ENCODE measurements around the gene GGNBP2. TPM values are rescaled to one million over a fixed set of nuclear protein-coding genes. Genes with fewer than 3 reads are reported as not detected.

GGNBP2 gene
- total and polyA plus RNA-seq, 7 donors, result 43.5 to 62.2 (median 57.4) TPM

- WGBS, 2 donors, result 83 to 84% methylated on average over 4 of the region's 4 CpGs
- intact Hi-C loops (cut with DNase I), result no loop called here
- no peak overlapping the region for H3K27ac ChIP-seq
- TF ChIP-seq EP300 (IDR thresholded peaks at IDR 0.05) (no peak), POLR2A (IDR thresholded peaks at IDR 0.05) (no peak), POLR2AphosphoS5 (IDR thresholded peaks at IDR 0.05) (no peak)
- TF ChIP-seq, protein P1, sequence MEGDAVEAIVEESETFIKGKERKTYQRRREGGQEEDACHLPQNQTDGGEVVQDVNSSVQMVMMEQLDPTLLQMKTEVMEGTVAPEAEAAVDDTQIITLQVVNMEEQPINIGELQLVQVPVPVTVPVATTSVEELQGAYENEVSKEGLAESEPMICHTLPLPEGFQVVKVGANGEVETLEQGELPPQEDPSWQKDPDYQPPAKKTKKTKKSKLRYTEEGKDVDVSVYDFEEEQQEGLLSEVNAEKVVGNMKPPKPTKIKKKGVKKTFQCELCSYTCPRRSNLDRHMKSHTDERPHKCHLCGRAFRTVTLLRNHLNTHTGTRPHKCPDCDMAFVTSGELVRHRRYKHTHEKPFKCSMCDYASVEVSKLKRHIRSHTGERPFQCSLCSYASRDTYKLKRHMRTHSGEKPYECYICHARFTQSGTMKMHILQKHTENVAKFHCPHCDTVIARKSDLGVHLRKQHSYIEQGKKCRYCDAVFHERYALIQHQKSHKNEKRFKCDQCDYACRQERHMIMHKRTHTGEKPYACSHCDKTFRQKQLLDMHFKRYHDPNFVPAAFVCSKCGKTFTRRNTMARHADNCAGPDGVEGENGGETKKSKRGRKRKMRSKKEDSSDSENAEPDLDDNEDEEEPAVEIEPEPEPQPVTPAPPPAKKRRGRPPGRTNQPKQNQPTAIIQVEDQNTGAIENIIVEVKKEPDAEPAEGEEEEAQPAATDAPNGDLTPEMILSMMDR (IDR thresholded peaks at IDR 0.05), result no peak
- H3K36me3 ChIP-seq, result peaks cover 0 to 64% (median 23%) of the 10 kb centered on the region in 4 donors
- H3K9me3 ChIP-seq, result no peaks in the 10 kb centered on the region
- H3K4me1 ChIP-seq, result no peaks in the 10 kb centered on the region
- H3K4me3 ChIP-seq, result no peak overlapping the region
- H3K27me3 ChIP-seq, result no peaks in the 10 kb centered on the region
- DNase-seq, result no peak
Measured at GRCh38 chr17:36524428-36524876, 20.3 kb upstream of the GGNBP2 start.

DNA sequence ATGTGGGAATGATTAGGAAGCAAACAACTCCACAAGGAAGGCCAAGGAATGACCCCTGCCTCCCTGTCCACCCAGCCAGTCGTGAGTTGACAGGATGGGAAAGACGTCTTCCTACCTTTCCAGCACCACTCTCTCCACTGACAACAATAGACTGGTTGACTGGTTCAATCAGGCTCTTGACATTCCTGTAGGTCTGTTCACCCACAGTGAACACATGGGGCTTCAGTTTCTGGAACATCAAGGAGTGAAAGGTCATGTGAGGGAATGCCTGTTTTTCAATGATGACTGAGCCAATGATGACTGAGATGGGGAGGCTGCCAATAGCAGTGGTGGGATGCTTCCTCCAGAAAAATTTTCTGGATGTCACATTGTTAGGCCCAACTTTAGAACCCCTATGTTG, 19.6 kb upstream of the GGNBP2 start:
- H3K9me3 ChIP-seq, result no peaks in the 10 kb centered on the region
- DNase-seq, result no peak
- H3K4me3 ChIP-seq, result no peak overlapping the region
- H3K36me3 ChIP-seq, result peaks cover 0 to 63% (median 23%) of the 10 kb centered on the region in 4 donors
- no peak overlapping the region for H3K27ac ChIP-seq
- TF ChIP-seq POLR2A (IDR thresholded peaks at IDR 0.05) (no peak), POLR2AphosphoS5 (IDR thresholded peaks at IDR 0.05) (no peak), EP300 (IDR thresholded peaks at IDR 0.05) (no peak)
- TF ChIP-seq, protein P1 (IDR thresholded peaks at IDR 0.05), result no peak
- intact Hi-C loops (cut with DNase I), result no loop called here
- no peaks in the 10 kb centered on the region for H3K27me3 ChIP-seq
- H3K4me1 ChIP-seq, result no peaks in the 10 kb centered on the region
- 95 to 96% methylated on average over 2 of the region's 2 CpGs for WGBS, 2 donors

DNA sequence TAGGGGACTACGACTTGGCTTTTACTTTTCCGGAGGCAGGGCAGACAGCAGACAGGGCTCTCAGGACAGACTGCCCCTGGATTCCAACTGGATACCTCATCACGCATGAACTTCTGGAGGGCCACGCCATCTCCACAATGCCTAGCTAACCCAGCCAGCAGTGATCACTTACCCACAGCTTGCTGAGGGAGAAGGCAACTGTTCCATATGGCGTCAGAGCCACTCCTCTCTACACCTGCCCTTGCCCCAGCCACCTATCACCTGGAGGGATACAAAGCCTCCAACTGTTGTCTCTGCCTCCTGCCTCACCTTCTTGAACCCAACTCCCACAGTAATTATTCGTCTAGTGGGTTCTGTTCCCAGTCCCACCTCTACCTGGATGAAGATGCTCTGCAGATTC, 18.8 kb upstream of the GGNBP2 start:
- H3K27me3 ChIP-seq, result no peaks in the 10 kb centered on the region
- WGBS, 2 donors, result 95 to 96% methylated on average over 6 of the region's 6 CpGs
- no peaks in the 10 kb centered on the region for H3K4me1 ChIP-seq
- no peak overlapping the region for H3K27ac ChIP-seq
- H3K36me3 ChIP-seq, result peaks cover 0 to 56% (median 23%) of the 10 kb centered on the region in 4 donors
- TF ChIP-seq POLR2AphosphoS5 (IDR thresholded peaks at IDR 0.05), result no peak
- TF ChIP-seq EP300 (IDR thresholded peaks at IDR 0.05), result no peak
- TF ChIP-seq, protein P1 (IDR thresholded peaks at IDR 0.05), result no peak
- no peak for DNase-seq
- intact Hi-C loops (cut with DNase I), result no loop called here
- H3K9me3 ChIP-seq, result no peaks in the 10 kb centered on the region
- H3K4me3 ChIP-seq, result no peak overlapping the region

GRCh38 chr17:36527621-36528250, 17.0 kb upstream of the GGNBP2 start:
- Histone ChIP-seq H3K4me1 (no peaks in the 10 kb centered on the region), H3K36me3 (peaks cover 0 to 68% (median 24%) of the 10 kb centered on the region in 4 donors), H3K27ac (no peak overlapping the region), H3K9me3 (no peaks in the 10 kb centered on the region), H3K4me3 (no peak overlapping the region), H3K27me3 (no peaks in the 10 kb centered on the region)
- WGBS, 2 donors, result 96% methylated on average over 7 of the region's 7 CpGs
- intact Hi-C loops (cut with DNase I), result no loop called here
- no peak for DNase-seq
- TF ChIP-seq EP300 (IDR thresholded peaks at IDR 0.05) (no peak), POLR2A (IDR thresholded peaks at IDR 0.05) (no peak), POLR2AphosphoS5 (IDR thresholded peaks at IDR 0.05) (no peak)
- TF ChIP-seq, protein P1 (IDR thresholded peaks at IDR 0.05), result no peak

DNA sequence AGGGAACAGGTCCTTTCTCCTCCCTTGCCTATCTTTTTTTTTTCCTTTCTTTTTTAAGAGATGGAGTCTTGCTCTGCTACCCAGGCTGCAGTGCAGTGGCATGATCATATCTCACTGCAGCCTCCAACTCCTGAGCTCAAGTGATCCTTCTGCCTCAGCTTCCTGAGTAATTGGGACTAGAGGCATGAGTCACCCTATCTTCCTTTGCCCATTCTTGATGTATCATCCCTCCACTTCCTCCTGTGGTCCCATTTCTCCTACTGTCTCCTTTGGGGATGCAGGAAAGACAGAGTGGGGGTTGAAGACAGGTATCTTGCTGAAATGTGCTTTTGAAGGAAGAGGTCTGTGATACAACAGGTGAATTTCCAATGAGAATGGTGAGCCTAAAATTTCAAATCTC, 15.6 kb upstream of the GGNBP2 start:
- intact Hi-C loops (cut with DNase I), result no loop called here
- H3K27ac ChIP-seq, result no peak overlapping the region
- no peak overlapping the region for H3K4me3 ChIP-seq
- peaks cover 0 to 62% (median 25%) of the 10 kb centered on the region in 4 donors for H3K36me3 ChIP-seq
- no peak for TF ChIP-seq POLR2A (IDR thresholded peaks at IDR 0.05)
- no peak for TF ChIP-seq EP300 (IDR thresholded peaks at IDR 0.05)
- TF ChIP-seq POLR2AphosphoS5 (IDR thresholded peaks at IDR 0.05), result no peak
- TF ChIP-seq, protein P1 (IDR thresholded peaks at IDR 0.05), result no peak
- no peaks in the 10 kb centered on the region for H3K9me3 ChIP-seq
- H3K27me3 ChIP-seq, result no peaks in the 10 kb centered on the region
- DNase-seq, result no peak
- peaks cover 0 to 6% (median 3%) of the 10 kb centered on the region in 4 donors for H3K4me1 ChIP-seq

Data from sigmoid colon (tissue), 7 donors.